ENCODE measurements around the gene MFN2.

MFN2 gene

DNA sequence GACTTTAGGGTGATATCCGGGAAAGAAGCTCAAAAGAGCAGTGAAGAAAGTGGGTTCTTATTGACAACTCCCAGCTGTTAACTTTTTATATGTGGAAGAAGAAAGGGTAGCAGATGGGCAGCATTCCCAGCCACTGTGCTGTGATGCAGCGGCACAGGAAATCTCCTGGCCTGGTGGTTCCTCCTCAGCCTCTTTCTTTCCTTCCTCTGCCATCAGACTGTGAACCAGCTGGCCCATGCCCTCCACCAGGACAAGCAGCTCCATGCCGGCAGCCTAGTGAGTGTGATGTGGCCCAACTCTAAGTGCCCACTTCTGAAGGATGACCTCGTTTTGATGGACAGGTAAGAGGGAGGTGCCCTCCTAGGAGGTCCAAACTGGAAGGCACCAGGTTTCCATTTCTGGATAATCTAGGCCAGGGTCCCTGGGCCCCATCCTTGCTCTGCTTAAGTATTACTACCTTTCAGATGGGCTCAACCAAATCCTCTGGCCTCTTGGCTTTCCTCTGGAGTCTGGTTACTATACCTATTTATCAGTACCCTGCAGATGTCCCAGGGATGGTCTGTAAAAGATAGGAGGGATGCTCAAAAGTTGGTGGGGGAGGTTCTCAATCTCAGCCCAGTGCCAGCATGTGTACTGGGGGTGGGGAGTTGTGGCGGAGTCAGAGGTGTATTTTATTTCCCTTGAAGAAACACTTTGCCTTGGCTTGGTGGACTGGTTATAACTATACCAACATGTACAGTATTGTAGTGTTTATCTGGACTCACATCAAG, 17.0 kb downstream of the MFN2 start:
- TF ChIP-seq, protein P1, sequence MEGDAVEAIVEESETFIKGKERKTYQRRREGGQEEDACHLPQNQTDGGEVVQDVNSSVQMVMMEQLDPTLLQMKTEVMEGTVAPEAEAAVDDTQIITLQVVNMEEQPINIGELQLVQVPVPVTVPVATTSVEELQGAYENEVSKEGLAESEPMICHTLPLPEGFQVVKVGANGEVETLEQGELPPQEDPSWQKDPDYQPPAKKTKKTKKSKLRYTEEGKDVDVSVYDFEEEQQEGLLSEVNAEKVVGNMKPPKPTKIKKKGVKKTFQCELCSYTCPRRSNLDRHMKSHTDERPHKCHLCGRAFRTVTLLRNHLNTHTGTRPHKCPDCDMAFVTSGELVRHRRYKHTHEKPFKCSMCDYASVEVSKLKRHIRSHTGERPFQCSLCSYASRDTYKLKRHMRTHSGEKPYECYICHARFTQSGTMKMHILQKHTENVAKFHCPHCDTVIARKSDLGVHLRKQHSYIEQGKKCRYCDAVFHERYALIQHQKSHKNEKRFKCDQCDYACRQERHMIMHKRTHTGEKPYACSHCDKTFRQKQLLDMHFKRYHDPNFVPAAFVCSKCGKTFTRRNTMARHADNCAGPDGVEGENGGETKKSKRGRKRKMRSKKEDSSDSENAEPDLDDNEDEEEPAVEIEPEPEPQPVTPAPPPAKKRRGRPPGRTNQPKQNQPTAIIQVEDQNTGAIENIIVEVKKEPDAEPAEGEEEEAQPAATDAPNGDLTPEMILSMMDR (IDR thresholded peaks at IDR 0.05; ENCODE audit: low read length): no peak
- no peak for TF ChIP-seq EZH2 (IDR thresholded peaks at IDR 0.05; ENCODE audit: borderline replicate concordance, low read length)
- no peaks in the 10 kb centered on the region for H4K20me1 ChIP-seq (ENCODE audit: insufficient read depth, low read length)
- no peaks in the 10 kb centered on the region for H3K79me2 ChIP-seq (ENCODE audit: insufficient read depth, low read length)
- H3F3A ChIP-seq (ENCODE audit: insufficient read depth, low read length): no peaks in the 10 kb centered on the region
- no peak overlapping the region for H2AFZ ChIP-seq (ENCODE audit: low read length)
- no peaks in the 10 kb centered on the region for H3K4me1 ChIP-seq (ENCODE audit: insufficient read depth, low read length, severe bottlenecking)
- no peak overlapping the region for H3K4me2 ChIP-seq (ENCODE audit: low read length)
- H3K9me3 ChIP-seq (ENCODE audit: low read length): no peaks in the 10 kb centered on the region
- no peaks in the 10 kb centered on the region for H3K9me2 ChIP-seq (ENCODE audit: low read depth, low read length)
- no peaks in the 10 kb centered on the region for H3K27me3 ChIP-seq (ENCODE audit: insufficient read depth, low read length)
- H3K27ac ChIP-seq (ENCODE audit: low read depth, low read length, poor library complexity, severe bottlenecking): no peak overlapping the region
- H3K9ac ChIP-seq (ENCODE audit: low read length): no peak overlapping the region
- no peak overlapping the region for H3K4me3 ChIP-seq (ENCODE audit: low read depth, low read length, poor library complexity, severe bottlenecking)
- H3K36me3 ChIP-seq (ENCODE audit: insufficient read depth, low read length): peaks cover 78% of the 10 kb centered on the region

DNA sequence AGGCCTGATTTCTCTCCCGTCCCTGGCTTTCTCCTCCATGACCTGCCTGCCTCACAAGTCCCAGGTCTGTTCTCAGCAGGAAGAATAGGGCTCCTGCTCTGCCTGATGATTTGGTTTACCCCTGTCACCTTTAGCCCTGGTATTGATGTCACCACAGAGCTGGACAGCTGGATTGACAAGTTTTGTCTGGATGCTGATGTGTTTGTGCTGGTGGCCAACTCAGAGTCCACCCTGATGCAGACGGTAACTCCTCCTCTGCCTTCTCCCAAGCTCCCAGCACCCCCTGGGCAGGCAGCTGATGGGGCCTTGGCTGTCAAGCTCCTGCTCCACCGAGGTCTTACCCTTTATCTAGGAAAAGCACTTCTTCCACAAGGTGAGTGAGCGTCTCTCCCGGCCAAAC, 18.4 kb downstream of the MFN2 start:
- no peaks in the 10 kb centered on the region for H4K20me1 ChIP-seq (ENCODE audit: insufficient read depth, low read length)
- TF ChIP-seq EZH2 (IDR thresholded peaks at IDR 0.05; ENCODE audit: borderline replicate concordance, low read length): no peak
- TF ChIP-seq, protein P1 (IDR thresholded peaks at IDR 0.05; ENCODE audit: low read length): no peak
- H3K36me3 ChIP-seq (ENCODE audit: insufficient read depth, low read length): peaks cover 78% of the 10 kb centered on the region
- no peak overlapping the region for H2AFZ ChIP-seq (ENCODE audit: low read length)
- no peaks in the 10 kb centered on the region for H3K9me3 ChIP-seq (ENCODE audit: low read length)
- no peak overlapping the region for H3K4me3 ChIP-seq (ENCODE audit: low read depth, low read length, poor library complexity, severe bottlenecking)
- no peaks in the 10 kb centered on the region for H3F3A ChIP-seq (ENCODE audit: insufficient read depth, low read length)
- no peak overlapping the region for H3K4me2 ChIP-seq (ENCODE audit: low read length)
- H3K9me2 ChIP-seq (ENCODE audit: low read depth, low read length): no peaks in the 10 kb centered on the region
- no peaks in the 10 kb centered on the region for H3K4me1 ChIP-seq (ENCODE audit: insufficient read depth, low read length, severe bottlenecking)
- no peaks in the 10 kb centered on the region for H3K27me3 ChIP-seq (ENCODE audit: insufficient read depth, low read length)
- H3K27ac ChIP-seq (ENCODE audit: low read depth, low read length, poor library complexity, severe bottlenecking): no peak overlapping the region
- no peak overlapping the region for H3K9ac ChIP-seq (ENCODE audit: low read length)
- H3K79me2 ChIP-seq (ENCODE audit: insufficient read depth, low read length): no peaks in the 10 kb centered on the region

DNA sequence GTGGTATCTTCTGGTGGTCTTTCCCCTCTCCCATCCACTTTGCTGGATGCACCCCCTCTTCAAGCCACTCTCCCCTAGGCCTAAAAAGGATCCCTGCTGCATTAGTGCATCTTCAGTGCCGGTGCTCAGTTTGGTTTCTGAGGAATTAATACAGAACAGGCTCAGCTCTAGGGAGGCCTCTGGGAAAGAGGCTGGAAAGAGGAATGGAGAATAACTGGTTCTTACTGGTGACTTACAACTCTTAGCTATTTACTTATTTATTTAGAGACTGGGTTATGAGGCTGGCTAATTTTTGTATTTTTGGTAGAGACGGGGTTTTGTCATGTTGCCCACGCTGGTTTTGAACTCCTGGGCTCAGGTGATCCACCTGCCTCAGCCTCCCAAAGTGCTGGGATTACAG, 19.0 kb downstream of the MFN2 start:
- no peak overlapping the region for H3K9ac ChIP-seq (ENCODE audit: low read length)
- H3K4me3 ChIP-seq (ENCODE audit: low read depth, low read length, poor library complexity, severe bottlenecking): no peak overlapping the region
- no peaks in the 10 kb centered on the region for H3K9me3 ChIP-seq (ENCODE audit: low read length)
- no peaks in the 10 kb centered on the region for H3K9me2 ChIP-seq (ENCODE audit: low read depth, low read length)
- H3K27me3 ChIP-seq (ENCODE audit: insufficient read depth, low read length): no peaks in the 10 kb centered on the region
- peaks cover 78% of the 10 kb centered on the region for H3K36me3 ChIP-seq (ENCODE audit: insufficient read depth, low read length)
- no peak overlapping the region for H2AFZ ChIP-seq (ENCODE audit: low read length)
- no peaks in the 10 kb centered on the region for H4K20me1 ChIP-seq (ENCODE audit: insufficient read depth, low read length)
- no peak overlapping the region for H3K27ac ChIP-seq (ENCODE audit: low read depth, low read length, poor library complexity, severe bottlenecking)
- TF ChIP-seq, protein P1 (IDR thresholded peaks at IDR 0.05; ENCODE audit: low read length): no peak
- no peak for TF ChIP-seq EZH2 (IDR thresholded peaks at IDR 0.05; ENCODE audit: borderline replicate concordance, low read length)
- no peaks in the 10 kb centered on the region for H3K4me1 ChIP-seq (ENCODE audit: insufficient read depth, low read length, severe bottlenecking)
- no peaks in the 10 kb centered on the region for H3K79me2 ChIP-seq (ENCODE audit: insufficient read depth, low read length)
- H3F3A ChIP-seq (ENCODE audit: insufficient read depth, low read length): no peaks in the 10 kb centered on the region
- no peak overlapping the region for H3K4me2 ChIP-seq (ENCODE audit: low read length)

All from OCI-LY1 (cell line).